ENCODE results near the gene NR0B2. TPM values are rescaled to one million over a fixed set of nuclear protein-coding genes. Genes with fewer than 3 reads are reported as not detected.

NR0B2 gene
- polyA plus RNA-seq, 1 donor (not counting 4 experiments of a cell fraction or from before 2014, with no cell fraction given), result not detected

DNA sequence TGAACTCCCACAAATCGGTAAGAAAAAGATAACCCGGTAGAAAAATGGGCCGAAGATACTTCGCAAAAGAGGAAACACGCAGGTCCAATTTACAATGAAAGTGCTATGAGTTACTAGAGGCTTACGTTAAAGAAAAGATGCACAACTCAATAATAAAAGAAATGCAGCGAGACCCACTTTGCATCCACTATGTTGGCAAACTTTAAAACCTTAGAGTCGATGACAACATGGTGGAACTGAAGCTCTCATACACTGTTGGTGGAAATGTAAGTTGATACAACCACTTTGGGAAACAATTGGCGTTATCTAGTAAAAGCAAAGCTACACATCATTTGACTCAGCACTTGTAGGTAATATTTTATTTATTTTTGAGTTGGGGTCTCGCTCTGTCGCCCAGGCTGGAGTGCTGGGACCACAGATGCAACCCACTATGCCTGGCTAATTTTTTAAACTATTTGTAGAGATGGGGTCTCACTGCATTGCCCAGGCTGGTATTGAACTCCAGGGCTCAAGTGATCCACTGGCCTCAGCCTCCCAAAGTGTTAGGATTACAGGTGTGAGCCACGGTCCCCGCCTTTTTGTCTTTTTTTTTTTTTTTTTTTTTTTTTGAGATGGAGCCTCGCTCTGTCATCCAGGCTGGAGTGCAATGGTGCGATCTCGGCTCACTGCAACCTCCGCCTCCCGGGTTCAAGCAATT lies 12.8 kb downstream of the NR0B2 start:
- Histone ChIP-seq H3K36me3 (ENCODE audit: control insufficient read depth in 2 of 2, extremely low read depth in 1 of 2, insufficient read depth in 2 of 2, low read length in 2 of 2) (peaks cover 3 to 5% of the 10 kb centered on the region in 2 experiments), H3K9ac (ENCODE audit: control insufficient read depth, extremely low read depth, insufficient read depth, low read length) (peak overlapping the region; percentile 99), H3K4me2 (ENCODE audit: control insufficient read depth, extremely low read depth, insufficient read depth, low read depth, low read length) (peak overlapping the region; percentile 77), H3K4me1 (ENCODE audit: control insufficient read depth, extremely low read depth, insufficient read depth, low read length) (peaks cover 15% of the 10 kb centered on the region), H3K27ac (ENCODE audit: control insufficient read depth, insufficient read depth, low read length) (peak overlapping the region; percentile 97), H3K9me1 (ENCODE audit: control insufficient read depth, extremely low read depth, insufficient read depth, low read length) (no peaks in the 10 kb centered on the region), H4K20me1 (ENCODE audit: control insufficient read depth, extremely low read depth, insufficient read depth, low read length) (no peaks in the 10 kb centered on the region), H3K9me3 (ENCODE audit: control insufficient read depth, low read depth, low read length) (no peaks in the 10 kb centered on the region), H3K4me3 (ENCODE audit: control insufficient read depth in 2 of 3, extremely low read depth in 1 of 3, insufficient read depth in 2 of 3, low read depth in 1 of 3, low read length in 3 of 3) (peak overlapping the region; percentile 66 to 83 (median 73)), H3K27me3 (ENCODE audit: control insufficient read depth, extremely low read depth, insufficient read depth, low read length) (no peaks in the 10 kb centered on the region), H3K79me2 (ENCODE audit: control insufficient read depth, insufficient read depth, low read length) (peaks cover 26% of the 10 kb centered on the region), H2AFZ (ENCODE audit: control insufficient read depth, low read length) (peak overlapping the region; percentile 91)
- DNase-seq (ENCODE audit: low read depth, low spot score) (no peak), FAIRE-seq (no peak)
- dilution Hi-C loops (cut with MboI; ENCODE audit: extremely low pct_ligation_motif_present, low sequenced_read_pairs), result no loop called here
- TF ChIP-seq, protein P1, sequence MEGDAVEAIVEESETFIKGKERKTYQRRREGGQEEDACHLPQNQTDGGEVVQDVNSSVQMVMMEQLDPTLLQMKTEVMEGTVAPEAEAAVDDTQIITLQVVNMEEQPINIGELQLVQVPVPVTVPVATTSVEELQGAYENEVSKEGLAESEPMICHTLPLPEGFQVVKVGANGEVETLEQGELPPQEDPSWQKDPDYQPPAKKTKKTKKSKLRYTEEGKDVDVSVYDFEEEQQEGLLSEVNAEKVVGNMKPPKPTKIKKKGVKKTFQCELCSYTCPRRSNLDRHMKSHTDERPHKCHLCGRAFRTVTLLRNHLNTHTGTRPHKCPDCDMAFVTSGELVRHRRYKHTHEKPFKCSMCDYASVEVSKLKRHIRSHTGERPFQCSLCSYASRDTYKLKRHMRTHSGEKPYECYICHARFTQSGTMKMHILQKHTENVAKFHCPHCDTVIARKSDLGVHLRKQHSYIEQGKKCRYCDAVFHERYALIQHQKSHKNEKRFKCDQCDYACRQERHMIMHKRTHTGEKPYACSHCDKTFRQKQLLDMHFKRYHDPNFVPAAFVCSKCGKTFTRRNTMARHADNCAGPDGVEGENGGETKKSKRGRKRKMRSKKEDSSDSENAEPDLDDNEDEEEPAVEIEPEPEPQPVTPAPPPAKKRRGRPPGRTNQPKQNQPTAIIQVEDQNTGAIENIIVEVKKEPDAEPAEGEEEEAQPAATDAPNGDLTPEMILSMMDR (optimal IDR thresholded peaks at IDR 0.05 in 1 of 3, IDR thresholded peaks at IDR 0.05 in 1 of 3, conservative IDR thresholded peaks at IDR 0.05 in 1 of 3; ENCODE audit: extremely low read depth in 1 of 3, insufficient read depth in 2 of 3, low read length in 3 of 3), result no peak

GRCh38 chr1:26900001-26900814 lies 13.6 kb downstream of the NR0B2 start, which contains the start of gene GPATCH3:
Gene GPATCH3 (minus strand): TSS chr1:26900467. CDS start chr1:26900442, 25 bp downstream.
- Histone ChIP-seq H3K36me3 (ENCODE audit: control insufficient read depth in 2 of 2, extremely low read depth in 1 of 2, insufficient read depth in 2 of 2, low read length in 2 of 2) (peaks cover 4 to 5% of the 10 kb centered on the region in 2 experiments), H3K4me2 (ENCODE audit: control insufficient read depth, extremely low read depth, insufficient read depth, low read depth, low read length) (peak within 1 kb of the TSS; percentile 77), H3K79me2 (ENCODE audit: control insufficient read depth, insufficient read depth, low read length) (peaks cover 26% of the 10 kb centered on the region), H3K9ac (ENCODE audit: control insufficient read depth, extremely low read depth, insufficient read depth, low read length) (peak within 1 kb of the TSS; percentile 99), H3K9me3 (ENCODE audit: control insufficient read depth, low read depth, low read length) (no peaks in the 10 kb centered on the region), H3K27me3 (ENCODE audit: control insufficient read depth, extremely low read depth, insufficient read depth, low read length) (no peaks in the 10 kb centered on the region), H3K9me1 (ENCODE audit: control insufficient read depth, extremely low read depth, insufficient read depth, low read length) (no peaks in the 10 kb centered on the region), H3K4me1 (ENCODE audit: control insufficient read depth, extremely low read depth, insufficient read depth, low read length) (peaks cover 15% of the 10 kb centered on the region), H3K4me3 (ENCODE audit: control insufficient read depth in 2 of 3, extremely low read depth in 1 of 3, insufficient read depth in 2 of 3, low read depth in 1 of 3, low read length in 3 of 3) (peak within 1 kb of the TSS; percentile 66 to 83 (median 73)), H2AFZ (ENCODE audit: control insufficient read depth, low read length) (peak within 1 kb of the TSS; percentile 91), H4K20me1 (ENCODE audit: control insufficient read depth, extremely low read depth, insufficient read depth, low read length) (no peaks in the 10 kb centered on the region), H3K27ac (ENCODE audit: control insufficient read depth, insufficient read depth, low read length) (peak within 1 kb of the TSS; percentile 97)
- peak; percentile 71 for DNase-seq (ENCODE audit: low read depth, low spot score)
- TF ChIP-seq EZH2 (IDR thresholded peaks at IDR 0.05; ENCODE audit: low read length), result no peak
- TF ChIP-seq, protein P1 (optimal IDR thresholded peaks at IDR 0.05 in 1 of 3, IDR thresholded peaks at IDR 0.05 in 1 of 3, conservative IDR thresholded peaks at IDR 0.05 in 1 of 3; ENCODE audit: extremely low read depth in 1 of 3, insufficient read depth in 2 of 3, low read length in 3 of 3), result no peak
- dilution Hi-C loops (cut with MboI; ENCODE audit: extremely low pct_ligation_motif_present, low sequenced_read_pairs), result no loop called here
- FAIRE-seq, result peak; percentile 78
